ENCODE results near the gene GPC5. TPM values are rescaled to one million over a fixed set of nuclear protein-coding genes. Genes with fewer than 3 reads are reported as not detected.

GPC5 gene
- total and polyA plus RNA-seq, 2 of the 8 experiments (the other 6 are each of a cell fraction or from before 2014, with no cell fraction given), result 0.20 to 0.39 TPM

- TF ChIP-seq CHD7 (IDR thresholded peaks at IDR 0.05; ENCODE audit: insufficient replicate concordance, low read length) (no peak), ASH2L (IDR thresholded peaks at IDR 0.05; ENCODE audit: low read length) (no peak)
Observed at GRCh38 chr13:91531646-91532045, 133.2 kb downstream of the GPC5 start (continued).

Measured in H1 (cell line).